Fibroblast of villous mesenchyme (primary cell): ENCODE results near the gene AP2B1. TPM values are rescaled to one million over a fixed set of nuclear protein-coding genes. Genes with fewer than 3 reads are reported as not detected.
"Not testable (repeated sequence)": the region's sequence is repeated elsewhere in the genome, so short reads cannot be mapped to it uniquely, and the experiment has no call there.

Experiments
- DNase-seq: peaks from one replicate; pipeline ENCODE4 v3.0.0-alpha.2; 2010; ENCODE audit warnings: low read depth
- H3K4me3 ChIP-seq: 2 replicates; pipeline ENCODE4 v1.5.1; 2011; ENCODE audit warnings: low read depth, mild to moderate bottlenecking, low read length
- CTCF ChIP-seq: IDR thresholded peaks from 2 replicates; pipeline ENCODE4 v1.5.1; 2012; ENCODE audit warnings: low read depth, mild to moderate bottlenecking, low read length; ENCODE audit not compliant: insufficient read depth
- total RNA-seq: library from RNA; depleted of rRNA; stranded (reverse); fragments of >200 nt; gene quantifications from 2 replicates; pipeline ENCODE4 v1.2.3, GENCODE V29; 2012

Gene AP2B1
- total RNA-seq, 1 donor, result 97.6 TPM

- TF ChIP-seq CTCF, result peak; percentile 35
- no peak for DNase-seq
- H3K4me3 ChIP-seq, result no peak overlapping the region
Observed at GRCh38 chr17:35555691-35556090, 31.4 kb upstream of the AP2B1 start.

- H3K4me3 ChIP-seq, result no peak overlapping the region
- no peak for TF ChIP-seq CTCF
- DNase-seq, result no peak
Observed at GRCh38 chr17:35557353-35557752, 29.8 kb upstream of the AP2B1 start.

- no peak for DNase-seq
- H3K4me3 ChIP-seq, result no peak overlapping the region
- TF ChIP-seq CTCF, result no peak
Observed at GRCh38 chr17:35559495-35560210, 27.5 kb upstream of the AP2B1 start.

GRCh38 chr17:35560703-35561102, 26.4 kb upstream of the AP2B1 start, which contains the start of gene SLFN14:
SLFN14 (minus strand) TSS chr17:35560819; CDS start chr17:35558062, 2,757 bp downstream.
- no peak within 1 kb of the TSS for H3K4me3 ChIP-seq
- no peak for DNase-seq
- TF ChIP-seq CTCF, result no peak

DNA sequence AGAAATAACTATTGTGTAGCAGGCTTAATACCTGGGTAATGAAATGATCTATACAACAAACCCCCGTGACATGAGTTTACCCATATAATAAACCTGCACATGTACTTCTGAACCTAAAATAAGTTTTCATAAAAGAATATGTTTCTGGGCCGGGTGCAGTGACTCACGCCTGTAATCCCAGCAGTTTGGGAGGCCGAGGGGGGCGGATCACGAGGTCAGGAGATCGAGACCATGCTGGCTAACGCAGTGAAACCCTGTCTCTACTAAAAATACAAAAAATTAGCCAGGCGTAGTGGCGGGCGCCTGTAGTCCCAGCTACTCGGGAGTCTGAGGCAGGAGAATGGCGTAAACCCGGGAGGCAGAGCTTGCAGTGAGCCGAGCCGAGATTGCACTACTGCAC, 23.9 kb upstream of the AP2B1 start:
- DNase-seq, H3K4me3 ChIP-seq: not testable (repeated sequence)

GRCh38 chr17:35566968-35567367, 20.2 kb upstream of the AP2B1 start:
- H3K4me3 ChIP-seq, result peak overlapping the region; percentile 89
- DNase-seq, result no peak
- TF ChIP-seq CTCF, result no peak

DNA sequence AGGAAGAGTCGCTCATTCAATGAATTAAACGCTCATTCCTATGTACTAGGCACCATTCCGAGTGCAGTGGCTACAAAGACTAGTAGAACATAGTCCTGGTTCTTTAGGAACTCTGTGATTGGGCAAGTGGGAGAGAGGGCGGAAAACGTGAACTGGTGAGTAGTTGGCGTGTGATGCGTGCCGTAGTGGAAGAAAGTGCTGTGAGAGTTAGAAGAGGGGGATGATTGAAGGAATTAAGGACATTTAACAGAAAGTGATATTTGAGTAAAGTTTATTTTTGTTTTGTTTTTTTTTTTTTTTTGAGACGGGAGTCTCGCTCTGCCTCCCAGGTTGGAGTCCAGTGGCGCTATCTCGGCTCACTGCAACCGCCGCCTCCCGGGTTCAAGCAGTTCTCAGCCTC, 18.6 kb upstream of the AP2B1 start:
- no peak for TF ChIP-seq CTCF
- peak; percentile 60 for DNase-seq
- H3K4me3 ChIP-seq, result peak overlapping the region; percentile 89
